Caco-2 (cell line): ENCODE measurements around the gene CACUL1. TPM values are rescaled to one million over a fixed set of nuclear protein-coding genes. Genes with fewer than 3 reads are reported as not detected.
A peak's percentile ranks its signal among the peaks of the same experiment; 100 is the strongest.

ENCODE experiments used
- BruUV-seq: library from RNA; stranded (reverse); fragments of 400-500 nt; replicated peaks from 2 replicates; lab custom pipeline; 2021; lab: Mats Ljungman, UMichigan
- CTCF ChIA-PET: fragments of 300-600 bp; sonication (Branson Sonifier 250); formaldehyde crosslinking; loops from one replicate; lab custom pipeline; 2022; ENCODE audit warnings: antibody characterized with exemption; lab: Charles Lee
- POLR2A ChIA-PET: fragments of 300-600 bp; sonication (Branson Sonifier 250); formaldehyde crosslinking; loops from one replicate; lab custom pipeline; 2022; ENCODE audit warnings: antibody characterized with exemption; lab: Charles Lee
- DNase-seq, 2 experiments: peaks; one replicate each; pipeline versions ENCODE4 v3.0.0 to v3.0.0-alpha.2; 2020 to 2022
- H3K27me3 ChIP-seq: replicated peaks from 2 replicates; pipeline ENCODE4 v1.6.0; 2011; ENCODE audit warnings: low read length; ENCODE audit not compliant: control insufficient read depth, insufficient read depth
- H3K36me3 ChIP-seq: 2 replicates; pipeline ENCODE4 v1.5.1; 2011; ENCODE audit warnings: low read length; ENCODE audit not compliant: control insufficient read depth, insufficient read depth
- H3K4me1 ChIP-seq: fragments of 250-450 bp; sonication (Bioruptor Pico); 2 replicates; pipeline ENCODE4 v1.5.1; 2020; ENCODE audit warnings: mild to moderate bottlenecking
- H3K4me3 ChIP-seq: 2 replicates; pipeline ENCODE4 v1.5.1; 2011; ENCODE audit warnings: low read depth, mild to moderate bottlenecking, control low read depth, low read length
- H3K9me3 ChIP-seq: fragments of 250-450 bp; sonication (Bioruptor Pico); 2 replicates; pipeline ENCODE4 v1.5.1; 2020; ENCODE audit warnings: mild to moderate bottlenecking, moderate library complexity
- H3K27ac Mint-ChIP-seq: one replicate; pipeline ENCODE4 v1.8.0; 2022; ENCODE audit warnings: mixed read lengths; ENCODE audit not compliant: unreplicated experiment
- H3K27me3 Mint-ChIP-seq: one replicate; pipeline ENCODE4 v1.8.0; 2022; ENCODE audit warnings: mixed read lengths; ENCODE audit not compliant: insufficient read depth, unreplicated experiment
- H3K36me3 Mint-ChIP-seq: one replicate; pipeline ENCODE4 v1.8.0; 2022; ENCODE audit warnings: mild to moderate bottlenecking, mixed read lengths; ENCODE audit not compliant: insufficient read depth, unreplicated experiment
- H3K4me1 Mint-ChIP-seq: one replicate; pipeline ENCODE4 v1.8.0; 2022; ENCODE audit warnings: low read depth, mixed read lengths; ENCODE audit not compliant: unreplicated experiment
- H3K4me3 Mint-ChIP-seq: one replicate; pipeline ENCODE4 v1.8.0; 2022; ENCODE audit warnings: mild to moderate bottlenecking, moderate library complexity, mixed read lengths; ENCODE audit not compliant: unreplicated experiment
- H3K9me3 Mint-ChIP-seq: one replicate; pipeline ENCODE4 v1.8.0; 2022; ENCODE audit warnings: mixed read lengths; ENCODE audit not compliant: unreplicated experiment
- intact Hi-C: fragments of 100-400 bp; cut with micrococcal nuclease; formaldehyde crosslinking; loops from one replicate; pipeline ENCODE4 v1.10.0; 2022; ENCODE audit not compliant: unreplicated experiment
- total RNA-seq: library from RNA; stranded (reverse); gene quantifications from 2 replicates; pipeline ENCODE4 v1.2.3, GENCODE V29; 2022
- TF ChIP-seq, protein P1 (sequence below), 2 experiments: fragments of 200-600 bp in 1 of 2; IDR thresholded peaks; 1 replicate in 1 of 2; 2 replicates in 1 of 2; pipeline versions ENCODE4 v1.5.1 to v1.8.0; 2011 to 2022; ENCODE audit warnings: antibody characterized with exemption in 1 of 2, control low read depth in 1 of 2, inconsistent platforms in 1 of 2, low read depth in 1 of 2, low read length in 1 of 2, mild to moderate bottlenecking in 1 of 2, moderate library complexity in 1 of 2; ENCODE audit not compliant: insufficient read depth in 1 of 2, severe bottlenecking in 1 of 2, unreplicated experiment in 1 of 2

Gene CACUL1
- total RNA-seq, 1 experiment from 2014 or later, result 39.2 TPM

DNA sequence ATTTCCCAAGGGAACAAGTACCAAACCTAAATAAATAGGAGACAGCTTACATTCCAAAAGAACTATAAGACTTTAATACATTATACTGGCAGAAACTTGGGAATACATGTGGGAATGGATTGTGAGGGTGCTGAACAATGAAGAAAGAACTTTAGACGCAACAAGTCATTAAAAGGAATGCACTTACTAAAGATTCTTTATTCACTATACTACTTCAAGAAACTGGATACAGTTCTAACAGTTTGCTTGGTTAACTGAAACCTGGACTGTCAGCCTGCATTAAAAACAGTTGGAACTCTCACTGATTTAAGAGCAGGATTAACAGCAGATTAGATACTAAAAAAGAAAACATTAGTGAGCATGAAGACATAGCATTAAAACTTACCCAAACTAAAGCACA is 12.0 kb downstream of the CACUL1 start:
- Histone ChIP-seq H3K4me1 (0 out of 2 replicates have a peak, but pooled peaks cover 10% of the 10 kb centered on the region), H3K27me3 (no peaks in the 10 kb centered on the region)

DNA sequence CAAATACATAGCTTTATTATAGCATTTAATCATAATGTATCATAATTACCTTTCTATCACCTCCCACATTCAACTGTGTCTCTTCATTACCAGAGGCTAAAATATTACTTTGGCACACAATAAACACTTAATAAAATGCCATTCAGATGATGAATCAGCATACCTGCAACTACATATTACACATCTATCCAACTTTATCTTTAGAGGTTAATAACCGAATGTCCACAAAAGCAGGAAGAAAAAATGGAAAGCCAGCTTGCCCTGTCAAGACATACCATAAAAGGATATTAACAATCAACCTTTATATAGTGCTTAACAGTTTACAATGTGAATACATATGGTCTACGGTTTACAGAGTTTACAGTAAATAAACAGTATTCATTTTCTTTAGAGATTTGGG is 12.7 kb downstream of the CACUL1 start:
- Mint-ChIP-seq H3K4me1 (peaks cover 7% of the 10 kb centered on the region), H3K9me3 (no peaks in the 10 kb centered on the region), H3K27ac (no peak overlapping the region), H3K36me3 (no peaks in the 10 kb centered on the region), H3K4me3 (no peak overlapping the region), H3K27me3 (no peaks in the 10 kb centered on the region)
- BruUV-seq, result TSS peak; percentile 8
- Histone ChIP-seq H3K27me3 (no peaks in the 10 kb centered on the region), H3K4me1 (0 out of 2 replicates have a peak, but pooled peaks cover 10% of the 10 kb centered on the region), H3K36me3 (no peaks in the 10 kb centered on the region), H3K4me3 (no peak overlapping the region), H3K9me3 (no peaks in the 10 kb centered on the region)
- ChIA-PET POLR2A (no interaction called here), CTCF (no interaction called here)
- no peak for DNase-seq
- intact Hi-C loops, result no loop called here
- TF ChIP-seq, protein P1, sequence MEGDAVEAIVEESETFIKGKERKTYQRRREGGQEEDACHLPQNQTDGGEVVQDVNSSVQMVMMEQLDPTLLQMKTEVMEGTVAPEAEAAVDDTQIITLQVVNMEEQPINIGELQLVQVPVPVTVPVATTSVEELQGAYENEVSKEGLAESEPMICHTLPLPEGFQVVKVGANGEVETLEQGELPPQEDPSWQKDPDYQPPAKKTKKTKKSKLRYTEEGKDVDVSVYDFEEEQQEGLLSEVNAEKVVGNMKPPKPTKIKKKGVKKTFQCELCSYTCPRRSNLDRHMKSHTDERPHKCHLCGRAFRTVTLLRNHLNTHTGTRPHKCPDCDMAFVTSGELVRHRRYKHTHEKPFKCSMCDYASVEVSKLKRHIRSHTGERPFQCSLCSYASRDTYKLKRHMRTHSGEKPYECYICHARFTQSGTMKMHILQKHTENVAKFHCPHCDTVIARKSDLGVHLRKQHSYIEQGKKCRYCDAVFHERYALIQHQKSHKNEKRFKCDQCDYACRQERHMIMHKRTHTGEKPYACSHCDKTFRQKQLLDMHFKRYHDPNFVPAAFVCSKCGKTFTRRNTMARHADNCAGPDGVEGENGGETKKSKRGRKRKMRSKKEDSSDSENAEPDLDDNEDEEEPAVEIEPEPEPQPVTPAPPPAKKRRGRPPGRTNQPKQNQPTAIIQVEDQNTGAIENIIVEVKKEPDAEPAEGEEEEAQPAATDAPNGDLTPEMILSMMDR (IDR thresholded peaks at IDR 0.05; ENCODE audit: insufficient read depth in 1 of 2, low read depth in 1 of 2, low read length in 1 of 2, severe bottlenecking in 1 of 2, unreplicated experiment in 1 of 2), result no peak

More for the DNA sequence above, 12.0 kb downstream of the CACUL1 start:
- H3K27me3 Mint-ChIP-seq, result no peaks in the 10 kb centered on the region
- Histone ChIP-seq H3K9me3 (no peaks in the 10 kb centered on the region), H3K36me3 (no peaks in the 10 kb centered on the region), H3K4me3 (no peak overlapping the region)
- intact Hi-C loops, result no loop called here
- no peaks in the 10 kb centered on the region for H3K9me3 Mint-ChIP-seq
- TF ChIP-seq, protein P1 (IDR thresholded peaks at IDR 0.05; ENCODE audit: insufficient read depth in 1 of 2, low read depth in 1 of 2, low read length in 1 of 2, severe bottlenecking in 1 of 2, unreplicated experiment in 1 of 2), result no peak
- DNase-seq, result no peak
- POLR2A ChIA-PET, result no interaction called here
- no TSS peak for BruUV-seq
- CTCF ChIA-PET, result no interaction called here
- H3K27ac Mint-ChIP-seq, result no peak overlapping the region
- no peaks in the 10 kb centered on the region for H3K36me3 Mint-ChIP-seq
- no peak overlapping the region for H3K4me3 Mint-ChIP-seq
- H3K4me1 Mint-ChIP-seq, result peaks cover 7% of the 10 kb centered on the region

DNA sequence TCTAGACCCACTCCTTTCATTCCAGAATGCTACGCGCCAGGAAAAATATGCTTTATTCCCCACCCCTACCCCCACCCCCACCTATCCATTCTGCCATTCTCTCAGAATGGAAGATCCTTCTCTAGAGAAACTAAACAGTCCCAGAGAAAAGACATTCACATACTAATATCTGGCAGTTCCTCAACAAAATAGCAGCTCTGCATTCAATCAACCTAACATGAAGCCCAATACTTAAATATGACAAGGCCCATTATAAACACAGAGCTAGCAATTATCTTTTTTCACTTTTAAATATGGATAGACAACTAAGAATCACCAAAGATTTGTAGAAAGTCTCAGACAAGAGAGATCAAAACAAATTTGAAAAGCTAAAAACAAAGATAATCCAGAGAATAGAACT is 16.4 kb downstream of the CACUL1 start:
- Mint-ChIP-seq H3K27me3 (no peaks in the 10 kb centered on the region), H3K4me3 (no peak overlapping the region), H3K27ac (no peak overlapping the region), H3K4me1 (peaks cover 7% of the 10 kb centered on the region), H3K36me3 (no peaks in the 10 kb centered on the region), H3K9me3 (no peaks in the 10 kb centered on the region)
- ChIA-PET CTCF (no interaction called here), POLR2A (interaction anchor here (0.9 kb wide), 1 partner anchor 16 kb away, joined by 3 read pairs; the partner anchor contains the start of gene CACUL1)
- no peaks in the 10 kb centered on the region for H3K9me3 ChIP-seq
- TF ChIP-seq, protein P1 (IDR thresholded peaks at IDR 0.05; ENCODE audit: insufficient read depth in 1 of 2, low read depth in 1 of 2, low read length in 1 of 2, severe bottlenecking in 1 of 2, unreplicated experiment in 1 of 2), result no peak
- no peak for DNase-seq
- no peak overlapping the region for H3K4me3 ChIP-seq
- no peaks in the 10 kb centered on the region for H3K27me3 ChIP-seq
- H3K4me1 ChIP-seq, result 0 out of 2 replicates have a peak, but pooled peaks cover 12% of the 10 kb centered on the region
- H3K36me3 ChIP-seq, result no peaks in the 10 kb centered on the region
- no TSS peak for BruUV-seq
- intact Hi-C loops, result no loop called here
